HCT116 (cell line): ENCODE measurements around the gene MED15. TPM values are rescaled to one million over a fixed set of nuclear protein-coding genes. Genes with fewer than 3 reads are reported as not detected.

Experiments used
- EGR1 ChIP-seq: IDR thresholded peaks from 2 replicates; pipeline ENCODE4 v1.6.1; 2012; ENCODE audit warnings: low read depth
- EZH2 ChIP-seq: fragments of 200-600 bp; sonication (generic); IDR thresholded peaks from 2 replicates; pipeline ENCODE4 v1.6.1; 2017; ENCODE audit warnings: antibody characterized with exemption, mixed run types
- EZH2phosphoT487 ChIP-seq: fragments of 200-600 bp; IDR thresholded peaks from 2 replicates; pipeline ENCODE4 v1.6.1; 2018; ENCODE audit warnings: antibody characterized with exemption, borderline replicate concordance
- FOSL1 ChIP-seq: IDR thresholded peaks from 2 replicates; pipeline ENCODE4 v1.6.1; 2012; ENCODE audit warnings: low read depth
- JUND ChIP-seq: IDR thresholded peaks from 2 replicates; pipeline ENCODE4 v1.6.1; 2012
- POLR2A ChIP-seq: IDR thresholded peaks from 2 replicates; pipeline ENCODE4 v1.7.0; 2011; ENCODE audit warnings: borderline replicate concordance; ENCODE audit not compliant: insufficient read depth, insufficient read length; ENCODE audit errors: extremely low read depth
- POLR2AphosphoS5 ChIP-seq: IDR thresholded peaks from 2 replicates; pipeline ENCODE4 v1.6.1; 2011; ENCODE audit warnings: mild to moderate bottlenecking, low read depth, low read length, moderate library complexity
- RAD21 ChIP-seq: IDR thresholded peaks from 2 replicates; pipeline ENCODE4 v1.6.1; 2012; ENCODE audit warnings: low read depth, mild to moderate bottlenecking
- SIN3A ChIP-seq: IDR thresholded peaks from 2 replicates; pipeline ENCODE4 v1.6.1; 2012; ENCODE audit warnings: low read depth
- SP1 ChIP-seq: IDR thresholded peaks from 2 replicates; pipeline ENCODE4 v1.6.1; 2012; ENCODE audit warnings: low read depth
- ZFX ChIP-seq: fragments of 450-650 bp; IDR thresholded peaks from 2 replicates; pipeline ENCODE4 v1.6.1; 2017
- ZNF274 ChIP-seq: fragments of 200-500 bp; sonication (Bioruptor generic); IDR thresholded peaks from 2 replicates; pipeline ENCODE4 v1.6.1; 2014; ENCODE audit warnings: mild to moderate bottlenecking, low read depth, low read length, inconsistent platforms
- total RNA-seq: library from RNA; stranded (reverse); gene quantifications from one replicate; pipeline ENCODE4 v1.2.1, GENCODE V29; 2021; ENCODE audit not compliant: unreplicated experiment
- TF ChIP-seq, protein P1 (sequence below): IDR thresholded peaks from 2 replicates; pipeline ENCODE4 v1.6.1; 2011; ENCODE audit warnings: mild to moderate bottlenecking, low read length, moderate library complexity; ENCODE audit not compliant: insufficient replicate concordance; ENCODE audit errors: extremely low read depth
- TF ChIP-seq, protein P2 (sequence below): IDR thresholded peaks from 2 replicates; pipeline ENCODE4 v1.6.1; 2012
- TF ChIP-seq, protein P3 (sequence below): IDR thresholded peaks from 2 replicates; pipeline ENCODE4 v1.6.1; 2012

Gene MED15
- total RNA-seq, 1 experiment from 2014 or later: 81.3 TPM

DNA sequence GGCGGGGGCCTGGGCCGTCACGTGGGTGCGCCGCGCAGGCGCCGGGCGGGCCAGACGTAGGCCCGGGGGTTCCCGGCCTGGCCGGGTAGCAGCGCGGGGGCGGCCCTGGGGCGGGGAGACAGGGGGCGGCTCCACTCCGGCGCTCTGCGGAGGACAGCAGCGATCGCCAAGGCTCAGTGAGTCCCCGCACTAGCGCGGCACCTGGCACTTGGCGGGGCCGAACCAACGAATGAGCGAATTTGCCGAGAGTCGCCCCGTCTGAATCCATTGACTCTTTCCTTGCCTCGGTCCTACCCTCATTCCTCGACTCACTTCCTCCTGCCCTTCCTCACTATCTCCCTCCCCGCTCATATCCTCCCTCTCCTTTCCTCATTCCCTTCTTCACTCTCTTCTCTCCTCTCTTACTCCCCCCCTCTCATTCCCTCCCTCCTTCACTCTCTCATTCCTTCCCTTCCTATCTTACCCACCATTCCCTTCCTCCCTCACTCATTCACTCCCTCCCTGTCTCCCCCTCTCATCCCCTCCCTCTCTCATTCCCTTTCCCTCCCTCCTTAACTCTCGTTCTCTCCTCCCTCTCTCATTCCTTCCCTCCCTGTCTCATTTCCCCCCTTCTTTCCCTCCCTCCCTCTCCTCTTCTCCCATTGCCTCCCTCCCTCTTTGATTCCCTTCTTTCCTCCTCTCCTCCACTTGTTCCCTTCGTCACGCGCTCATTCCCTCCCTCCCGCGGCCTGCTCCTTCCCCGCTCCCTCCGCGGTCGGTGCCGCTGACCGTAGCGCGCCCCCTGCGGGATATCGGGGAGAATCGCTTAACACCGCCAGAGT, 11.3 kb upstream of the MED15 start (continued):
- peak; percentile 92 for TF ChIP-seq EGR1
- TF ChIP-seq SP1: no peak
- TF ChIP-seq EZH2phosphoT487: no peak
- peak; percentile 44 for TF ChIP-seq SIN3A
- TF ChIP-seq, protein P1, sequence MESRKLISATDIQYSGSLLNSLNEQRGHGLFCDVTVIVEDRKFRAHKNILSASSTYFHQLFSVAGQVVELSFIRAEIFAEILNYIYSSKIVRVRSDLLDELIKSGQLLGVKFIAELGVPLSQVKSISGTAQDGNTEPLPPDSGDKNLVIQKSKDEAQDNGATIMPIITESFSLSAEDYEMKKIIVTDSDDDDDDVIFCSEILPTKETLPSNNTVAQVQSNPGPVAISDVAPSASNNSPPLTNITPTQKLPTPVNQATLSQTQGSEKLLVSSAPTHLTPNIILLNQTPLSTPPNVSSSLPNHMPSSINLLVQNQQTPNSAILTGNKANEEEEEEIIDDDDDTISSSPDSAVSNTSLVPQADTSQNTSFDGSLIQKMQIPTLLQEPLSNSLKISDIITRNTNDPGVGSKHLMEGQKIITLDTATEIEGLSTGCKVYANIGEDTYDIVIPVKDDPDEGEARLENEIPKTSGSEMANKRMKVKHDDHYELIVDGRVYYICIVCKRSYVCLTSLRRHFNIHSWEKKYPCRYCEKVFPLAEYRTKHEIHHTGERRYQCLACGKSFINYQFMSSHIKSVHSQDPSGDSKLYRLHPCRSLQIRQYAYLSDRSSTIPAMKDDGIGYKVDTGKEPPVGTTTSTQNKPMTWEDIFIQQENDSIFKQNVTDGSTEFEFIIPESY: no peak
- TF ChIP-seq ZNF274: no peak
- TF ChIP-seq, protein P2, sequence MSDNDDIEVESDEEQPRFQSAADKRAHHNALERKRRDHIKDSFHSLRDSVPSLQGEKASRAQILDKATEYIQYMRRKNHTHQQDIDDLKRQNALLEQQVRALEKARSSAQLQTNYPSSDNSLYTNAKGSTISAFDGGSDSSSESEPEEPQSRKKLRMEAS: peak; percentile 84
- TF ChIP-seq EZH2: no peak
- TF ChIP-seq RAD21: peak; percentile 65
- TF ChIP-seq, protein P3, sequence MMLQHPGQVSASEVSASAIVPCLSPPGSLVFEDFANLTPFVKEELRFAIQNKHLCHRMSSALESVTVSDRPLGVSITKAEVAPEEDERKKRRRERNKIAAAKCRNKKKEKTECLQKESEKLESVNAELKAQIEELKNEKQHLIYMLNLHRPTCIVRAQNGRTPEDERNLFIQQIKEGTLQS: no peak
- peak; percentile 82 for TF ChIP-seq POLR2A
- no peak for TF ChIP-seq FOSL1
- TF ChIP-seq ZFX: 0 out of 2 replicates have a peak, but pooled peaks have one; percentile 2
- no peak for TF ChIP-seq JUND
- TF ChIP-seq POLR2AphosphoS5: peak; percentile 88
